Neuronal stem cell (in vitro differentiated cells): ENCODE results near the gene MAGIX.
A peak's percentile ranks its signal among the peaks of the same experiment; 100 is the strongest.

ENCODE experiments used
- DNase-seq: peaks from one replicate; pipeline ENCODE4 v3.0.0-alpha.2; 2013; ENCODE audit warnings: low spot score
- H2AFZ ChIP-seq: one replicate; pipeline ENCODE4 v1.6.1; 2013; ENCODE audit warnings: mild to moderate bottlenecking, low read length, inconsistent platforms
- H2AK5ac ChIP-seq: 2 replicates; pipeline ENCODE4 v1.6.1; 2013; ENCODE audit warnings: low read depth, mild to moderate bottlenecking, inconsistent platforms, low read length, moderate library complexity, mixed read lengths
- H2BK120ac ChIP-seq: 2 replicates; pipeline ENCODE4 v1.6.1; 2013; ENCODE audit warnings: low read depth, mild to moderate bottlenecking, inconsistent platforms, low read length, moderate library complexity, mixed read lengths
- H2BK12ac ChIP-seq: one replicate; pipeline ENCODE4 v1.6.1; 2013; ENCODE audit warnings: low read length, inconsistent platforms
- H2BK15ac ChIP-seq: 2 replicates; pipeline ENCODE4 v1.6.1; 2013; ENCODE audit warnings: mild to moderate bottlenecking, low read length, inconsistent platforms, mixed read lengths
- H2BK5ac ChIP-seq: one replicate; pipeline ENCODE4 v1.6.1; 2013; ENCODE audit warnings: inconsistent platforms, mild to moderate bottlenecking, low read length, moderate library complexity
- H3K14ac ChIP-seq: one replicate; pipeline ENCODE4 v1.6.1; 2013; ENCODE audit warnings: low read length, inconsistent platforms
- H3K18ac ChIP-seq: 2 replicates; pipeline ENCODE4 v1.6.1; 2013; ENCODE audit warnings: low read length, inconsistent platforms
- H3K23ac ChIP-seq: 2 replicates; pipeline ENCODE4 v1.6.1; 2013; ENCODE audit warnings: low read depth, mild to moderate bottlenecking, mixed read lengths, low read length, inconsistent platforms; ENCODE audit not compliant: poor library complexity
- H3K27ac ChIP-seq: replicated peaks from 3 replicates; pipeline ENCODE4 v1.5.1; 2013; ENCODE audit warnings: low read length, inconsistent platforms
- H3K27me3 ChIP-seq, 3 experiments: 2 replicates each; pipeline ENCODE4 v1.6.1; 2013; ENCODE audit warnings: low read length in 3 of 3, mild to moderate bottlenecking in 2 of 3, inconsistent platforms in 1 of 3, low read depth in 1 of 3, mixed read lengths in 1 of 3, moderate library complexity in 1 of 3; ENCODE audit not compliant: control insufficient read depth in 3 of 3, insufficient read depth in 3 of 3
- H3K36me3 ChIP-seq, 2 donors: replicated peaks in 1 of 2; 2 replicates each; pipeline ENCODE4 v1.6.1; 2013; ENCODE audit warnings: low read length in 2 of 2; ENCODE audit not compliant: control insufficient read depth in 2 of 2, insufficient read depth in 2 of 2
- H3K4ac ChIP-seq: 2 replicates; pipeline ENCODE4 v1.6.1; 2013; ENCODE audit warnings: inconsistent platforms, mild to moderate bottlenecking, low read length, moderate library complexity
- H3K4me1 ChIP-seq, 2 donors: 1 replicate in 1 of 2; 2 replicates in 1 of 2; pipeline ENCODE4 v1.6.1; 2013; ENCODE audit warnings: low read length in 2 of 2, low read depth in 1 of 2; ENCODE audit not compliant: control insufficient read depth in 2 of 2, insufficient read depth in 1 of 2
- H3K4me2 ChIP-seq: one replicate; pipeline ENCODE4 v1.6.1; 2013; ENCODE audit warnings: mild to moderate bottlenecking, low read length, inconsistent platforms; ENCODE audit not compliant: insufficient read depth, poor library complexity, severe bottlenecking
- H3K4me3 ChIP-seq, 2 donors: 2 replicates each; pipeline ENCODE4 v1.5.1; 2013; ENCODE audit warnings: low read length in 2 of 2, mild to moderate bottlenecking in 2 of 2, inconsistent platforms in 1 of 2, moderate library complexity in 1 of 2
- H3K79me1 ChIP-seq: one replicate; pipeline ENCODE4 v1.6.1; 2013; ENCODE audit warnings: low read depth, mild to moderate bottlenecking, inconsistent platforms, low read length, moderate library complexity
- H3K9ac ChIP-seq: one replicate; pipeline ENCODE4 v1.6.1; 2013; ENCODE audit warnings: mild to moderate bottlenecking, low read depth, low read length, inconsistent platforms; ENCODE audit not compliant: poor library complexity
- H3K9me3 ChIP-seq, 2 donors: replicated peaks in 1 of 2; 2 replicates each; pipeline versions ENCODE3 to v1.6.1; 2013; ENCODE audit warnings: low read length in 2 of 2, mild to moderate bottlenecking in 2 of 2, inconsistent platforms in 1 of 2, low read depth in 1 of 2, mixed read lengths in 1 of 2, moderate library complexity in 1 of 2; ENCODE audit not compliant: control insufficient read depth in 2 of 2, insufficient read depth in 1 of 2
- H4K8ac ChIP-seq: one replicate; pipeline ENCODE4 v1.6.1; 2013; ENCODE audit warnings: low read depth, mild to moderate bottlenecking, inconsistent platforms, low read length, moderate library complexity
- H4K91ac ChIP-seq: one replicate; pipeline ENCODE4 v1.6.1; 2013; ENCODE audit warnings: low read length, low read depth, mild to moderate bottlenecking, inconsistent platforms; ENCODE audit not compliant: poor library complexity
- whole genome bisulfite sequencing, 2 donors: extraction: QIAGEN DNeasy Blood & Tissue Kit; methylation state at CpG; one replicate each; pipeline ENCODE4 v1.1.7; 2013; ENCODE audit warnings: missing lambda C conversion rate in 2 of 2, mixed read lengths in 1 of 2; ENCODE audit not compliant: insufficient read length in 2 of 2, insufficient replicate concordance in 1 of 2; ENCODE audit errors: extremely low coverage in 2 of 2; 5-methylcytosine and 5-hydroxymethylcytosine counted together

The MAGIX gene

DNA sequence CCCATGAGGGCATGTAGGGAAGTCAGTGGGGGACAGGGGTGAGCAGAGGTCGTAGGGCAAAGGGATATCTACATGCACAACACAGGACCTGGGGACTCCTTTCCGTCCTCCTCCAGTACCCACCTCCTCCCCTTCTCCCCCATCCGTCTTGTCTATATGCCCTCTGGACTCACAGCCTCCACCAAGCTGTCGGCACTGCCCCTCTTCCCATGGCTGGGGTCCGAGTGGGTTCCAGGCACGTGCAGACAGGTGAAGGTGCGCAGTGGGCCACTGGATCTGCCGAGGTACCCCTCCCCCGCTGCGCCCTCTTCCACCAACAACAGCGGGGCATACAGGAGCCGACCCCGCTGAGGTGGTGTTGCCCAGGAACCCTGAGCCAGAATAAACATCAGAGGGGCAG lies 42.9 kb downstream of the MAGIX start:
- Histone ChIP-seq H2AFZ (no peak overlapping the region), H3K79me1 (no peaks in the 10 kb centered on the region), H3K4me3 (peak overlapping the region in 1 of 2 donors; percentile 47), H3K27ac (no peak overlapping the region), H2BK12ac (no peak overlapping the region), H3K18ac (no peak overlapping the region), H3K9ac (no peak overlapping the region), H2AK5ac (no peak overlapping the region), H4K8ac (no peak overlapping the region), H3K9me3 (no peaks in the 10 kb centered on the region), H3K4ac (no peak overlapping the region), H2BK120ac (no peak overlapping the region), H3K36me3 (no peaks in the 10 kb centered on the region), H4K91ac (no peak overlapping the region), H3K23ac (no peak overlapping the region), H3K4me1 (peaks cover 0 to under 1% of the 10 kb centered on the region in 2 donors), H3K14ac (no peak overlapping the region), H3K27me3 (peaks cover 0 to 15% (median 0%) of the 10 kb centered on the region in 3 experiments), H3K4me2 (no peak overlapping the region), H2BK5ac (peak overlapping the region; percentile 24), H2BK15ac (no peak overlapping the region)
- no CpG with 5 or more reads among the region's 13 CpGs for WGBS, 2 donors
- DNase-seq, result no peak

DNA sequence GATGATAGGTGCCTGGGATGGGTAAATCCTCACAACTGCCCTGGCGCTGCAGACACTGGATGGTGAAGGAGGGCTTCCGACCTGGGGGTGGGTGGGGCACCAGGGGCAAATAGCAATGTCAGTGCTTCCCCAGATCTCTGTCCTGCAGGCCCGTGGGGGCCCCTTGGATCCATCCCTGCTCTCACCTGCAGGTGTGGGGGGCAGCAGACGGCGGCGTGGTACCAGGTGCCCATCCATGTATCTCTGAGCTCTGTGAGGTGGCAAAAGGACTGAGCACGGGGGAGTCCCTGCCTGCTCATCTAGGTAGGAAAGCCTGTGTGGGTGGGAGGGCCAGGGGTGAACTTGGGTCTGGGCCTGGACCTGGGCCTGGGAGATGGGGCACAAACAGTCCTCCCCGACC lies 44.0 kb downstream of the MAGIX start:
- no peak overlapping the region for H2BK12ac ChIP-seq
- no peak overlapping the region for H2BK120ac ChIP-seq
- no peak overlapping the region for H3K4me3 ChIP-seq
- DNase-seq, result no peak
- H4K91ac ChIP-seq, result no peak overlapping the region
- H3K14ac ChIP-seq, result no peak overlapping the region
- H3K4me1 ChIP-seq, result no peaks in the 10 kb centered on the region
- H3K27ac ChIP-seq, result no peak overlapping the region
- H2BK5ac ChIP-seq, result no peak overlapping the region
- no peak overlapping the region for H2AK5ac ChIP-seq
- peaks cover 0 to 16% (median 0%) of the 10 kb centered on the region in 3 experiments for H3K27me3 ChIP-seq
- H3K9me3 ChIP-seq, result no peaks in the 10 kb centered on the region
- no peak overlapping the region for H3K18ac ChIP-seq
- no peak overlapping the region for H3K4ac ChIP-seq
- H3K23ac ChIP-seq, result no peak overlapping the region
- no CpG with 5 or more reads among the region's 8 CpGs for WGBS, 2 donors
- H3K4me2 ChIP-seq, result no peak overlapping the region
- no peak overlapping the region for H4K8ac ChIP-seq
- no peaks in the 10 kb centered on the region for H3K79me1 ChIP-seq
- no peak overlapping the region for H2BK15ac ChIP-seq
- no peaks in the 10 kb centered on the region for H3K36me3 ChIP-seq
- H2AFZ ChIP-seq, result no peak overlapping the region
- H3K9ac ChIP-seq, result no peak overlapping the region

DNA sequence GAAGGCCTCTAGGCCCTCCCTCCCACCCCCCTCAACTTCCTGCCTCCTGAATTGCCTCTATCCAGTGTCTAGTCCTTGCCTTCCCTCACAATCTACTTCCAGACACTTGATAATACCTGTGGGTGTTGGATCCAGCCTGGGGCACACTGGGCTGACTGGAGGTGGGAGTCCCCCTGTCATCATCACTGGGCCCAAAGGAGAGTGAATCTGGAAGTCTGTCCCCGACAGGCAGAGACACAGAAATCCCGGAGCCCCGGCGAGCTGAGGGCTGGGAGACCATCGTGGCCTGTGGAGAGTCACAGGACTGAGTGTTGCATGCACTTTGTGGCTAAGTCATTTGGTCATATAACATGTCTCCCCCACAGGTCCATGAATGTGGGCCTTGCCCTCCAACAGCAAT lies 45.8 kb downstream of the MAGIX start:
- peaks cover 0 to 19% (median 0%) of the 10 kb centered on the region in 3 experiments for H3K27me3 ChIP-seq
- H2BK120ac ChIP-seq, result no peak overlapping the region
- no peaks in the 10 kb centered on the region for H3K4me1 ChIP-seq
- no peak overlapping the region for H4K91ac ChIP-seq
- no peak overlapping the region for H3K14ac ChIP-seq
- H3K79me1 ChIP-seq, result no peaks in the 10 kb centered on the region
- no peak overlapping the region for H3K4me3 ChIP-seq
- H3K18ac ChIP-seq, result no peak overlapping the region
- H3K9me3 ChIP-seq, result no peaks in the 10 kb centered on the region
- no peak overlapping the region for H3K27ac ChIP-seq
- no peak overlapping the region for H2BK5ac ChIP-seq
- no peak overlapping the region for H2AK5ac ChIP-seq
- no peak overlapping the region for H3K23ac ChIP-seq
- DNase-seq, result no peak
- no peak overlapping the region for H2AFZ ChIP-seq
- no peak overlapping the region for H2BK12ac ChIP-seq
- no peak overlapping the region for H3K4ac ChIP-seq
- H3K36me3 ChIP-seq, result no peaks in the 10 kb centered on the region
- H3K9ac ChIP-seq, result no peak overlapping the region
- no peak overlapping the region for H4K8ac ChIP-seq
- no CpG with 5 or more reads among the region's 5 CpGs for WGBS, 2 donors
- no peak overlapping the region for H3K4me2 ChIP-seq
- H2BK15ac ChIP-seq, result no peak overlapping the region

DNA sequence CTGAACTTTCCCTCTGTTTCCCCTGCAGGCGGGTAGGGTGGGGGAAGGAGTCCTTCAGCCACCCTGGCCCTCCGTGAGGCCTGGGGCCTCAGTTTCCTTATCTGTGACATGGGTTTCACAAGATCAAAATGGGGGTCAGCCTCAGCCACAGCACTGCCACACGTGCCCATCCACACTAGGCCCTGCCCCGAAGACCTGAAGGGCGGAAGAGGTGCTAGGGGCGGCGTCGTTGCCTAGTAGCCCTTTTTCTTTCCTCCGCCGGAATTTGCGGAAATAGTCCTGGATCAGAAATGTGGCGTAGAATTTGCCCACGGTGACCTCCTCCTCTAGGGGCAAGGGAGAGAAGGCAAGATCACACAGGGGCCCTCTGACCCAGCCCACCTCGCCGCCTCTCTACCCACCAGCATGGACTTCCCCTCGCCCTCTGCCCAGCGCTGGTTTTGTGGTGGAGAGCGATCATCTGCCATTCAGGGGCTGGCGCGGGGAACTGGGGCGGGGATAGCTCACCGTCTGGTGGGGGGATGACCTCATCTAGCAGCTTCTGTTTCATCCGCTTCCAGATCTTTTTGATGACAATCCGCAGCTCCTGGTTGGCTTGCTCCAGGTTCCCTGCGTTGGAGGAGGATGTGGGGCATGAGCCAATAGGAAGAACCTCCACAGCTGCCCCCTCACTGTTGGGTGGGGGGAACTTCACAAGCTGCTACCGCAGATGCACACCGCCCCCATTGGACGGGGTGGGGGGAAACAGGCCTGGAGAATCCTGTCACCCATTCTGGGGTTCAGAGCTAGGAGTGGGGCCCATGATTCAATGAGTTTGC lies 47.1 kb downstream of the MAGIX start:
- Histone ChIP-seq H3K9me3 (no peaks in the 10 kb centered on the region), H2BK120ac (no peak overlapping the region), H3K9ac (no peak overlapping the region), H3K27me3 (peaks cover 0 to 17% (median 0%) of the 10 kb centered on the region in 3 experiments), H3K36me3 (no peaks in the 10 kb centered on the region), H3K79me1 (no peaks in the 10 kb centered on the region), H2BK15ac (no peak overlapping the region), H4K91ac (no peak overlapping the region), H3K4me2 (no peak overlapping the region), H3K23ac (no peak overlapping the region), H2BK5ac (no peak overlapping the region), H3K4me3 (no peak overlapping the region), H3K18ac (no peak overlapping the region), H2BK12ac (no peak overlapping the region), H3K14ac (no peak overlapping the region), H2AFZ (no peak overlapping the region), H3K27ac (no peak overlapping the region), H3K4me1 (no peaks in the 10 kb centered on the region), H4K8ac (no peak overlapping the region), H3K4ac (no peak overlapping the region), H2AK5ac (no peak overlapping the region)
- no peak for DNase-seq
- no CpG with 5 or more reads among the region's 28 CpGs for WGBS, 2 donors
